Mesendoderm (in vitro differentiated cells): Measurements from ENCODE around the gene DCBLD1.

Experiments used
- DNase-seq: peaks from one replicate; pipeline ENCODE4 v3.0.0; 2013
- H2AK5ac ChIP-seq: 2 replicates; pipeline ENCODE4 v1.6.1; 2013; ENCODE audit warnings: low read length, inconsistent platforms
- H2BK120ac ChIP-seq: 2 replicates; pipeline ENCODE4 v1.6.1; 2013; ENCODE audit warnings: low read depth, mild to moderate bottlenecking, low read length, moderate library complexity, mixed read lengths
- H2BK15ac ChIP-seq: replicated peaks from 2 replicates; pipeline ENCODE4 v1.6.1; 2013; ENCODE audit warnings: low read depth, mild to moderate bottlenecking, moderate library complexity
- H2BK5ac ChIP-seq: 2 replicates; pipeline ENCODE4 v1.6.1; 2013; ENCODE audit warnings: low read length, inconsistent platforms
- H3K18ac ChIP-seq: 2 replicates; pipeline ENCODE4 v1.6.1; 2013; ENCODE audit warnings: mild to moderate bottlenecking, low read length, mixed read lengths
- H3K23ac ChIP-seq: one replicate; pipeline ENCODE4 v1.6.1; 2013; ENCODE audit warnings: low read length
- H3K27ac ChIP-seq: 2 replicates; pipeline ENCODE4 v1.5.1; 2013; ENCODE audit warnings: low read depth, mild to moderate bottlenecking, inconsistent platforms, low read length, moderate library complexity
- H3K27me3 ChIP-seq: 2 replicates; pipeline ENCODE4 v1.6.1; 2013; ENCODE audit warnings: low read length, control low read depth, mild to moderate bottlenecking, inconsistent platforms; ENCODE audit not compliant: insufficient read depth, poor library complexity
- H3K36me3 ChIP-seq: 2 replicates; pipeline ENCODE4 v1.6.1; 2013; ENCODE audit warnings: low read length, inconsistent platforms; ENCODE audit not compliant: control insufficient read depth, insufficient read depth
- H3K4ac ChIP-seq: one replicate; pipeline ENCODE4 v1.6.1; 2013; ENCODE audit warnings: low read depth, mild to moderate bottlenecking, low read length, moderate library complexity
- H3K4me1 ChIP-seq: 2 replicates; pipeline ENCODE4 v1.6.1; 2013; ENCODE audit warnings: low read depth, low read length, inconsistent platforms; ENCODE audit not compliant: control insufficient read depth
- H3K4me2 ChIP-seq: 2 replicates; pipeline ENCODE4 v1.6.1; 2013; ENCODE audit warnings: low read length
- H3K4me3 ChIP-seq: 2 replicates; pipeline ENCODE4 v1.5.1; 2013; ENCODE audit warnings: mild to moderate bottlenecking, low read length
- H3K56ac ChIP-seq: one replicate; pipeline ENCODE4 v1.6.1; 2013; ENCODE audit warnings: low read length
- H3K79me1 ChIP-seq: 2 replicates; pipeline ENCODE4 v1.6.1; 2013; ENCODE audit warnings: low read length, inconsistent platforms
- H3K79me2 ChIP-seq: 2 replicates; pipeline ENCODE4 v1.6.1; 2013; ENCODE audit warnings: mild to moderate bottlenecking, low read length; ENCODE audit not compliant: control insufficient read depth, insufficient read depth
- H3K9ac ChIP-seq: 2 replicates; pipeline ENCODE4 v1.6.1; 2013; ENCODE audit warnings: low read length, inconsistent platforms
- H4K5ac ChIP-seq: one replicate; pipeline ENCODE4 v1.6.1; 2013; ENCODE audit warnings: low read length
- H4K8ac ChIP-seq: one replicate; pipeline ENCODE4 v1.6.1; 2013; ENCODE audit warnings: low read depth, mild to moderate bottlenecking, control low read depth, low read length, moderate library complexity
- WGBS: extraction: QIAGEN DNeasy Blood & Tissue Kit; methylation state at CpG from one replicate; pipeline ENCODE4 v1.1.7; 2013; ENCODE audit warnings: low lambda C conversion rate, missing lambda C conversion rate; ENCODE audit not compliant: insufficient coverage; ENCODE audit errors: extremely low coverage; 5-methylcytosine and 5-hydroxymethylcytosine counted together

DCBLD1 gene

GRCh38 chr6:117481926-117482239, 591 bp upstream of the DCBLD1 start:
- Histone ChIP-seq H3K79me1 (peaks cover 5% of the 10 kb centered on the region), H2BK15ac (no peak overlapping the region), H2BK5ac (no peak overlapping the region), H2AK5ac (no peak overlapping the region), H4K5ac (no peak overlapping the region), H3K27me3 (no peaks in the 10 kb centered on the region), H3K27ac (no peak overlapping the region), H3K36me3 (no peaks in the 10 kb centered on the region), H3K18ac (no peak overlapping the region), H3K23ac (no peak overlapping the region), H3K4me3 (no peak overlapping the region), H3K9ac (peak overlapping the region; percentile 20), H4K8ac (no peak overlapping the region), H3K79me2 (peaks cover 3% of the 10 kb centered on the region), H3K4me1 (peaks cover 8% of the 10 kb centered on the region), H3K4ac (no peak overlapping the region), H2BK120ac (no peak overlapping the region), H3K4me2 (peak overlapping the region; percentile 52), H3K56ac (no peak overlapping the region)
- WGBS: no CpG with 5 or more reads among the region's 2 CpGs
- DNase-seq: peak; percentile 47

DNA sequence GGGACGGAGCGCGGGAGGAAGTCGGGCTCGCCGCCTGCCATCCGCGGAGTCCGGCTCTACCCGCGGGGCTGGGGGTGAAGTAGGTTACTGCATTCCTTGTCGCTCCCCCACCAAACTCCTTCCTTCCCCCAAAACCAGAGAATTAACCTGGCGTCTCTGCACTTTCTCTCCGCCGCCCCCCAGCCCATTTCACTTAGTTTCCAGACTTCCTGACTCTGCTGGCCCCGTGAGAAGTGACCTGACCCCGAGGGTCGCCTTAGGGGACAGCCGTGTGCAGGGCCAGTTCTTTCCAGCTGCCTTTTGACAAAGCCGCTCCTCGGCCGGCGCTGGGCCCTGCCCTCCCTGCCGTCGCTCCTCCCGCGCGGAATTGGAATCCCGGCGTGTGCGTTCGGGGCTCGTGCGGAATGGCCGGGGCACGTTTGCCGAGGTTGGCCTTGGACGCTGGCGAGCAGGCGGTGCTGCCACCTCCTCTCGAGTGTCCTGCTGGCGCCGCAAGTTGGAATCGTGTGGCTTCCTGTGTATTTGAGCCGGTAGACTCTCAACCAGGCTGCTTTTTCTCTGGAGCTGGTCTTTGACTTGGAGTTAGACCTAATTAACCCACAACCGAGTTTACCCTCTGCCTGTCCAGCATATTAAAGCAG, 650 bp downstream of the DCBLD1 start:
- Histone ChIP-seq H3K56ac (peak overlapping the region; percentile 94), H3K4ac (peak overlapping the region; percentile 18), H4K5ac (no peak overlapping the region), H2BK120ac (no peak overlapping the region), H3K4me3 (peak overlapping the region; percentile 74), H3K18ac (peak overlapping the region; percentile 33), H3K23ac (peak overlapping the region; percentile 48), H3K27me3 (no peaks in the 10 kb centered on the region), H3K27ac (peak overlapping the region; percentile 72), H3K79me1 (peaks cover 10% of the 10 kb centered on the region), H3K4me2 (peak overlapping the region; percentile 52), H3K36me3 (no peaks in the 10 kb centered on the region), H4K8ac (no peak overlapping the region), H3K79me2 (peaks cover 6% of the 10 kb centered on the region), H3K4me1 (peaks cover 5% of the 10 kb centered on the region), H2BK15ac (no peak overlapping the region), H3K9ac (peak overlapping the region; percentile 86), H2BK5ac (peak overlapping the region; percentile 35), H2AK5ac (no peak overlapping the region)
- peak; percentile 86 for DNase-seq
- no CpG with 5 or more reads among the region's 46 CpGs for WGBS

DNA sequence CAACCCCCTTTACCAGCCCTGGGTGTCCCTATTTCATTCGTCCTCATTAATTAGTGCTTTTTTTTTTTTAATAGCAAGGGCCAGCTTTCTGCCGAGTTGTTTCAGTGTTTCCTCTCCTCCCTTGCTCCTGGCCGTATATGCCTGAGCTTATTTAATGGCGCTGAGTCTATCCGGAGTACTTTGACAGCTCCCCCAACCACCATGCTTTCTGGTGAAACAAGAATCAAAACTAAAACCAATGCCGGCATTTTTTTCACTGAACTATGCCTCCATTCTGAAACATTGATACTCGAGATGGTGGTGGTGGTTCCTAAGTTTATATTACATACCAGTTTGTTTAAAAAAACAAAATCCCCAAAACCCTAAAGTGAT, 1.2 kb downstream of the DCBLD1 start:
- no peak overlapping the region for H2AK5ac ChIP-seq
- H3K23ac ChIP-seq: no peak overlapping the region
- H2BK15ac ChIP-seq: no peak overlapping the region
- no peak overlapping the region for H4K8ac ChIP-seq
- no peak overlapping the region for H2BK5ac ChIP-seq
- peak overlapping the region; percentile 33 for H3K18ac ChIP-seq
- peaks cover 5% of the 10 kb centered on the region for H3K4me1 ChIP-seq
- no peaks in the 10 kb centered on the region for H3K36me3 ChIP-seq
- DNase-seq: no peak
- no CpG with 5 or more reads among the region's 7 CpGs for WGBS
- H3K27ac ChIP-seq: no peak overlapping the region
- peak overlapping the region; percentile 52 for H3K4me2 ChIP-seq
- H3K56ac ChIP-seq: peak overlapping the region; percentile 94
- no peak overlapping the region for H4K5ac ChIP-seq
- H3K4ac ChIP-seq: no peak overlapping the region
- H2BK120ac ChIP-seq: no peak overlapping the region
- peaks cover 6% of the 10 kb centered on the region for H3K79me2 ChIP-seq
- peak overlapping the region; percentile 74 for H3K4me3 ChIP-seq
- H3K27me3 ChIP-seq: no peaks in the 10 kb centered on the region
- peaks cover 11% of the 10 kb centered on the region for H3K79me1 ChIP-seq
- H3K9ac ChIP-seq: peak overlapping the region; percentile 86

GRCh38 chr6:117484052-117484646, 1.7 kb downstream of the DCBLD1 start:
- Histone ChIP-seq H3K4ac (no peak overlapping the region), H2BK15ac (no peak overlapping the region), H3K79me1 (peaks cover 13% of the 10 kb centered on the region), H3K18ac (no peak overlapping the region), H3K9ac (no peak overlapping the region), H4K8ac (no peak overlapping the region), H3K56ac (no peak overlapping the region), H3K4me2 (no peak overlapping the region), H2BK120ac (no peak overlapping the region), H3K27me3 (no peaks in the 10 kb centered on the region), H3K36me3 (no peaks in the 10 kb centered on the region), H3K27ac (no peak overlapping the region), H2BK5ac (no peak overlapping the region), H3K4me1 (peaks cover 5% of the 10 kb centered on the region), H3K23ac (no peak overlapping the region), H4K5ac (no peak overlapping the region), H3K4me3 (no peak overlapping the region), H3K79me2 (peaks cover 6% of the 10 kb centered on the region), H2AK5ac (no peak overlapping the region)
- no peak for DNase-seq
- 100% methylated on average over 2 of the region's 8 CpGs for WGBS

GRCh38 chr6:117485433-117485832, 3.0 kb downstream of the DCBLD1 start:
- Histone ChIP-seq H2BK120ac (no peak overlapping the region), H2BK15ac (no peak overlapping the region), H3K79me1 (peaks cover 13% of the 10 kb centered on the region), H2BK5ac (no peak overlapping the region), H4K5ac (no peak overlapping the region), H3K4ac (no peak overlapping the region), H3K4me2 (no peak overlapping the region), H3K27ac (no peak overlapping the region), H3K4me1 (peaks cover 5% of the 10 kb centered on the region), H2AK5ac (no peak overlapping the region), H3K36me3 (no peaks in the 10 kb centered on the region), H3K4me3 (no peak overlapping the region), H3K79me2 (peaks cover 6% of the 10 kb centered on the region), H3K27me3 (no peaks in the 10 kb centered on the region), H4K8ac (no peak overlapping the region), H3K56ac (no peak overlapping the region), H3K9ac (no peak overlapping the region), H3K23ac (no peak overlapping the region), H3K18ac (no peak overlapping the region)
- no peak for DNase-seq

GRCh38 chr6:117487821-117488220, 5.3 kb downstream of the DCBLD1 start:
- Histone ChIP-seq H3K79me1 (peaks cover 13% of the 10 kb centered on the region), H3K27ac (no peak overlapping the region), H3K4me1 (no peaks in the 10 kb centered on the region), H4K5ac (no peak overlapping the region), H3K9ac (no peak overlapping the region), H3K4ac (no peak overlapping the region), H3K79me2 (peaks cover 6% of the 10 kb centered on the region), H3K4me2 (no peak overlapping the region), H2BK5ac (no peak overlapping the region), H3K4me3 (no peak overlapping the region), H4K8ac (no peak overlapping the region), H3K36me3 (no peaks in the 10 kb centered on the region), H3K23ac (no peak overlapping the region), H3K27me3 (no peaks in the 10 kb centered on the region), H3K56ac (no peak overlapping the region), H3K18ac (no peak overlapping the region), H2BK15ac (no peak overlapping the region), H2AK5ac (no peak overlapping the region), H2BK120ac (no peak overlapping the region)
- WGBS: no CpG with 5 or more reads among the region's 7 CpGs
- no peak for DNase-seq
